HL-60 (cell line): ENCODE data around the gene LKAAEAR1.

Experiments
- DNase-seq, 2 experiments: peaks; one replicate each; pipeline ENCODE4 v3.0.0-alpha.2; 2010 to 2020; ENCODE audit warnings: low read depth in 1 of 2, low spot score in 1 of 2
- H3K27ac ChIP-seq: fragments of 250-450 bp; sonication (Bioruptor Pico); replicated peaks from 2 replicates; pipeline ENCODE4 v1.5.1; 2020; ENCODE audit warnings: mild to moderate bottlenecking, moderate library complexity
- H3K27me3 ChIP-seq: fragments of 250-450 bp; sonication (Bioruptor Pico); 2 replicates; pipeline ENCODE4 v1.5.1; 2021; ENCODE audit warnings: mild to moderate bottlenecking, moderate library complexity; ENCODE audit not compliant: insufficient read depth, poor library complexity, severe bottlenecking
- H3K4me3 ChIP-seq: replicated peaks from 2 replicates; pipeline ENCODE4 v1.5.1; 2011; ENCODE audit warnings: mild to moderate bottlenecking, control low read depth, low read length; ENCODE audit not compliant: insufficient read depth
- CTCF ChIP-seq: IDR thresholded peaks from one replicate; pipeline ENCODE4 v1.5.1; 2011; ENCODE audit warnings: low read length, control low read depth, inconsistent platforms; ENCODE audit not compliant: insufficient read depth
- GABPA ChIP-seq: IDR thresholded peaks from 2 replicates; pipeline ENCODE4 v1.6.1; 2012; ENCODE audit warnings: low read depth
- POLR2AphosphoS5 ChIP-seq: IDR thresholded peaks from 2 replicates; pipeline ENCODE4 v1.6.1; 2012; ENCODE audit warnings: low read depth
- REST ChIP-seq: IDR thresholded peaks from 2 replicates; pipeline ENCODE4 v1.6.1; 2012; ENCODE audit warnings: low read depth; ENCODE audit not compliant: insufficient replicate concordance
- SPI1 ChIP-seq: IDR thresholded peaks from 2 replicates; pipeline ENCODE4 v1.6.1; 2012; ENCODE audit warnings: low read depth, mild to moderate bottlenecking, borderline replicate concordance
- long read RNA-seq: library from polyadenylated mRNA; unstranded; transcript quantifications from one replicate; pipeline ENCODE4 v2.0.0, GENCODE V29; 2020

LKAAEAR1 gene
- long read RNA-seq, partial matches to known transcripts, result 0 of 4 reads
- long read RNA-seq, other reads (novel, unspliced or antisense), result 4 of 4 reads

- TF ChIP-seq SPI1 (no peak), CTCF (no peak), REST (no peak), GABPA (no peak), POLR2AphosphoS5 (no peak)
- DNase-seq, result no peak
- Histone ChIP-seq H3K27ac (peak within 1 kb of the TSS; percentile 95), H3K27me3 (no peaks in the 10 kb centered on the region), H3K4me3 (peak within 1 kb of the TSS; percentile 48)
Observed at GRCh38 chr20:64083804-64084684, at the start of gene LKAAEAR1. Gene LKAAEAR1 (minus strand): TSS chr20:64084398. CDS start chr20:64084219, 179 bp downstream.

- Histone ChIP-seq H3K27ac (no peak overlapping the region), H3K27me3 (no peaks in the 10 kb centered on the region), H3K4me3 (no peak overlapping the region)
- no peak for TF ChIP-seq GABPA
- TF ChIP-seq POLR2AphosphoS5, result no peak
- no peak for TF ChIP-seq CTCF
- TF ChIP-seq SPI1, result no peak
- no peak for TF ChIP-seq REST
- DNase-seq, result peak in 1 of 2 experiments; percentile 24
Observed at GRCh38 chr20:64131406-64131805, 47.2 kb upstream of the LKAAEAR1 start.

GRCh38 chr20:64130876-64131275 lies 46.7 kb upstream of the LKAAEAR1 start:
- Histone ChIP-seq H3K27ac (no peak overlapping the region), H3K4me3 (no peak overlapping the region), H3K27me3 (no peaks in the 10 kb centered on the region)
- DNase-seq, result no peak
- no peak for TF ChIP-seq GABPA
- TF ChIP-seq POLR2AphosphoS5, result no peak

- no peak overlapping the region for H3K4me3 ChIP-seq
- TF ChIP-seq SPI1 (no peak), GABPA (no peak), POLR2AphosphoS5 (no peak), CTCF (no peak), REST (no peak)
- no peaks in the 10 kb centered on the region for H3K27me3 ChIP-seq
- no peak for DNase-seq
- H3K27ac ChIP-seq, result no peak overlapping the region
Observed at GRCh38 chr20:64130271-64130670, 46.1 kb upstream of the LKAAEAR1 start.
